Activated CD4-positive, alpha-beta memory T cell treated with anti-CD3 and anti-CD28 coated beads, Interleukin-2, amount 10 ng/mL, durations not matched to agents 7 days and 5 days (primary cell): ENCODE data around the gene GLT1D1. TPM values are rescaled to one million over a fixed set of nuclear protein-coding genes. Genes with fewer than 3 reads are reported as not detected.

ENCODE experiments used
- CTCF ChIA-PET: fragments of 350-600 bp; sonication (Branson Sonifier 250); formaldehyde crosslinking; loops from one replicate; lab custom pipeline; 2021; ENCODE audit warnings: antibody characterized with exemption, inconsistent platforms; lab: Charles Lee
- POLR2A ChIA-PET: fragments of 350-600 bp; sonication (Branson Sonifier 250); formaldehyde crosslinking; loops from one replicate; lab custom pipeline; 2021; ENCODE audit warnings: antibody characterized with exemption; lab: Charles Lee
- DNase-seq: peaks from one replicate; pipeline ENCODE4 v3.0.0-alpha.2; 2020
- H3K27ac Mint-ChIP-seq: one replicate; pipeline ENCODE4 v1.8.0; 2021; ENCODE audit warnings: mild to moderate bottlenecking, mixed read lengths
- H3K27me3 Mint-ChIP-seq: one replicate; pipeline ENCODE4 v1.8.0; 2021; ENCODE audit warnings: mixed read lengths
- H3K36me3 Mint-ChIP-seq: one replicate; pipeline ENCODE4 v1.8.0; 2021; ENCODE audit warnings: low read depth, mixed read lengths
- H3K4me1 Mint-ChIP-seq: one replicate; pipeline ENCODE4 v1.8.0; 2021; ENCODE audit warnings: mixed read lengths
- H3K4me3 Mint-ChIP-seq: one replicate; pipeline ENCODE4 v1.8.0; 2021; ENCODE audit warnings: mild to moderate bottlenecking, mixed read lengths
- H3K9me3 Mint-ChIP-seq: one replicate; pipeline ENCODE4 v1.8.0; 2021; ENCODE audit warnings: mixed read lengths
- total RNA-seq, 2 experiments: library from RNA; stranded (reverse); gene quantifications; one replicate each; pipeline ENCODE4 v1.2.3, GENCODE V29; 2021

GLT1D1 gene
- total RNA-seq, 2 experiments from 2014 or later: not detected

DNA sequence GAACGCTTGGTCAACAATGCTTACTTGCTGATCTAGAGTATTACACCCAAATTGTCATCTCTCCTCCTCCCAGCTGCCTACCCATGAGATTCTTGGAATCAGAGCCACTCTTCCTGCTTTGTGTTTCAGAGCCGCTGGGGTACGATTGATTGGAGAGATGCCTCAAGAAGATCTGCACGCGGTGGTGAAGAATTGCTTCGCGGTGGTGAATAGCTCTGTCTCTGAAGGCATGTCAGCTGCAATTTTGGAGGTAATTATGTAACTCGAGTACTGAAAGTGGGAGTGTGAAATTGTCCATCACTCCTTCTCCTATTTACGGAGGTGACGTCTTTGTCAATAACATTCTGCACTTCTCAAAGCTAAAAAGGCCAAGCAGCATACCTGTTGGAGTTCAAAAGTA, 93.9 kb downstream of the GLT1D1 start:
- Mint-ChIP-seq H3K9me3 (peaks cover 2% of the 10 kb centered on the region), H3K4me3 (no peak overlapping the region), H3K36me3 (no peaks in the 10 kb centered on the region), H3K27me3 (no peaks in the 10 kb centered on the region), H3K27ac (no peak overlapping the region), H3K4me1 (no peaks in the 10 kb centered on the region)
- no peak for DNase-seq
- ChIA-PET CTCF (no interaction called here), POLR2A (no interaction called here)

DNA sequence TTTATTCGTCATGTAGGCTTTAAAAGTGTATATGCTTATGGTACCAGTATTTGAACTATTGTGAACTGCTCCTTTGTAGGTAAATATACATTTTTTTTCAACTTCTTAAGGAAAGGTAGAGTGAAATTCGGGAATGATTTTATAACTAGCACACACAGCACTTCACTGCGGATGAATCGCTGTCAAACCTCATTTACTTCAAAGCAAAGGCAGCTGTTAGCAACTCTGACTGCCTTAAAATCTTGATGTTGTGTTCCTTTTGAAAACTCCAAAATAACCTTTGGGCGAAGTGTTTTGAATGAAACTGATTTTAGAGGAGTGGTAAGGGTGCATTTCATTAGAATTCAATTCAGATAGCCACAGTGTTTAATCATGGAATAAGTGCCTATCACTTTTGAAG, 95.8 kb downstream of the GLT1D1 start:
- POLR2A ChIA-PET: no interaction called here
- no peaks in the 10 kb centered on the region for H3K4me1 Mint-ChIP-seq
- no peak for DNase-seq
- H3K4me3 Mint-ChIP-seq: no peak overlapping the region
- H3K27ac Mint-ChIP-seq: no peak overlapping the region
- H3K27me3 Mint-ChIP-seq: no peaks in the 10 kb centered on the region
- H3K9me3 Mint-ChIP-seq: peaks cover 2% of the 10 kb centered on the region
- no peaks in the 10 kb centered on the region for H3K36me3 Mint-ChIP-seq
- CTCF ChIA-PET: interaction anchor here (1.5 kb wide), 1 partner anchor 20 kb away, joined by 3 read pairs; no protein-coding TSS in a partner anchor

DNA sequence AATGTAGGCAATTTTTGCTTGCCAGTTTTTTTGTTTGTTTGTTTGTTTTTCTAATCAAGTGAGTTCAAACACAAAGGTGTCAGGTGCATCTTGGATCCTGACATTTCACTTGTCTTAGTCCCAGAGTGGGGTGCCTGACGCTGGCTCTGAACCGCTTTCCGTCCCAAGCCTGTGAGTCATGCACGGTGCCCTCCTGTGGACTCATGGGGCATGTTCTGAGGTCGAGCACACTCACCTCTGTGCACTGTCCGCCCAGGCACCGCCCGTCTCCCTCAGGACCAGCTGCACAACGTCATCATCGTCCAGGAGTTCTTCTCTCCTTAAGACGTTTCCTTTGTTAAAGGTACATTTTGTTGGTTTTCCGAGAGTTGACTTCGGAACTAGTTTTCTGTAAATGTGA, 98.2 kb downstream of the GLT1D1 start:
- ChIA-PET POLR2A (no interaction called here), CTCF (no interaction called here)
- Mint-ChIP-seq H3K4me3 (no peak overlapping the region), H3K27me3 (no peaks in the 10 kb centered on the region), H3K4me1 (no peaks in the 10 kb centered on the region), H3K9me3 (peaks cover 2% of the 10 kb centered on the region), H3K36me3 (no peaks in the 10 kb centered on the region), H3K27ac (no peak overlapping the region)
- no peak for DNase-seq

DNA sequence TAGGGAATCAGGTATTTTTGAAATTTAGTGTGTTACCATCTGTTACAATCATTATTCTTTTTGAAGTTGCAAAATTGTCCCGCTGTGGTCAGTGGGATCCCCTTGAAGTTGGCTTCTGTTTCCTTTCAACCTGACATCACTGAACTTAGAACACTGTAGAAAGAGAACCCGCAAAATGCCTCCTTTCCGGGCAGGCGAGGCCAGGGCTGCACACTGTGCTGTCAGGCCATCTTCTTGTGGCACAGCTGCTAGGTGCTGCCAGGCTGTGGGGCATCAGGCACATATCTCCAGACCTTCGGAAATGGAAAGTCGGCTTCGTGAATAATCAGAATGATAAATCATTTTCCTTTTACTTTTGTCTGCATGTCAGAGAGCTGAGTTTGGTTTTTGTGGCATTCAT, 103.5 kb downstream of the GLT1D1 start:
- ChIA-PET POLR2A (no interaction called here), CTCF (no interaction called here)
- no peak for DNase-seq
- Mint-ChIP-seq H3K27me3 (no peaks in the 10 kb centered on the region), H3K9me3 (peaks cover 4% of the 10 kb centered on the region), H3K4me1 (no peaks in the 10 kb centered on the region), H3K36me3 (no peaks in the 10 kb centered on the region), H3K27ac (no peak overlapping the region), H3K4me3 (no peak overlapping the region)

DNA sequence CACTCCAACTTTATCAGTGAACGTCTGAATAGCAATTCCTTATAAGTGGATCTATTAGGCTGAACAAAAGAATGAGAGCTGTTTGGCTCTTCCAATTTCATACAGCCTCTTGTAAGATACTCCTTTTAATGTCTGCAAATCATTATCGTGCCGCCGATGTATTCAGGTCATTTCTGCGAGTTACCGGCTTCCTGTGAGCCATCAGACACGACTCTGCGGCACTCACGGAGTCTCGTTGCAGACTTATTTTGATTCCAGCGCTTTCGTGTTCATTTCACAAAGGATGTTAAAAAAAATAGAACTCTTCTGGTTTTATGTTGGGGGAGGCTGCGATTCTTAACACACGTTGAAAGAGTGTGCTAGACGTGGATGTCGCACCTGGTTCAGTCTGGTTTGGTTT, 106.6 kb downstream of the GLT1D1 start:
- DNase-seq: no peak
- Mint-ChIP-seq H3K36me3 (no peaks in the 10 kb centered on the region), H3K27me3 (no peaks in the 10 kb centered on the region), H3K4me3 (no peak overlapping the region), H3K27ac (no peak overlapping the region), H3K4me1 (no peaks in the 10 kb centered on the region), H3K9me3 (peaks cover 10% of the 10 kb centered on the region)
- ChIA-PET CTCF (no interaction called here), POLR2A (no interaction called here)

DNA sequence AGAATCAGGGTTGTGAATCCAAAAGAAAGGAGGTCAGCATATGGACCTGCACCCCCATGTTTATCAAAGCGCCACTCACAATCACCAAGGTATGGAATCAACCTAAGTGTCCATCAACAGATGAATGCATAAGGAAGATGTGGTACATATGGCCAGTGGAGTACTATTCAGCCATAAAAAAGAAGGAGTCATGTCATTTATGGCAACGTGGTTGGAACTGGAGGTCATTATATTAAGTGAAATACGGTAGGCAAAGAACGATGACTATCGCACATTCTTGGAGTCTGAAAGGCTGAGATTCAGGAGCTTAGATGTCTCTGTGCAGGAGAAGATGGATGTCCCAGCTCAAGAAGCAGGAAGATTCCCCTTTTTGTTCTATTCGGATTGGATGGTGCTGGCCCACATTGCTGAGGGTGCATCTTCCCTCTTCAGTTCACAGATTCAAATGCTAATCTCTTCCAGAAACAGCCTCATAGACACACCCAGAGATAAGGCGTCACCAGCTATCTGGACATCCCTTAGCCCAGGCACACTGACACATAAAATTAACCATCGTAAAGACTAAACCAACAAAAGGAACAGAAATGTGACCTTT, 108.1 kb downstream of the GLT1D1 start:
- Mint-ChIP-seq H3K4me1 (no peaks in the 10 kb centered on the region), H3K27me3 (no peaks in the 10 kb centered on the region), H3K9me3 (peaks cover 10% of the 10 kb centered on the region), H3K36me3 (no peaks in the 10 kb centered on the region), H3K4me3 (no peak overlapping the region), H3K27ac (no peak overlapping the region)
- POLR2A ChIA-PET: no interaction called here
- no peak for DNase-seq
- CTCF ChIA-PET: no interaction called here

DNA sequence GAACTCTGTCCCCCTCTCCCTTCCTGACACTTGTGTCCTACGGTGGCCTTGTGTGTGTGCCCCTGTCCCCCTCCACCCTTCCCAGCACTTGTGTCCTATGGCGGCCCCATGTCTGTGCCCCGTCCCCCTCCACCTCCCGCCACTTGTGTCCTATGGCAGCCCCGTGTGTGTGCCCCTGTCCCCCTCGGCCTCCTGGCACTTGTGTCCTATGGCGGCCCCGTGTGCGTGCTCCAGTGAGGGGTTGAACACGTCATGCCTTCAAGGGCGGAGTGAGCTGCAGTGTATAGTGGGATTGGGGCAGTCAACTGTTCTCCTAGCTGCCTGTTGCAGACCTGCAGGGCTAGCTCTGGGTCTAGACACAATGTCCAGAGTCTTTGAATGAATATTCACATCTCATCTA, 108.7 kb downstream of the GLT1D1 start:
- H3K27me3 Mint-ChIP-seq: no peaks in the 10 kb centered on the region
- CTCF ChIA-PET: no interaction called here
- no peak for DNase-seq
- no peaks in the 10 kb centered on the region for H3K4me1 Mint-ChIP-seq
- H3K9me3 Mint-ChIP-seq: peaks cover 10% of the 10 kb centered on the region
- POLR2A ChIA-PET: no interaction called here
- no peak overlapping the region for H3K4me3 Mint-ChIP-seq
- H3K36me3 Mint-ChIP-seq: no peaks in the 10 kb centered on the region
- H3K27ac Mint-ChIP-seq: no peak overlapping the region

DNA sequence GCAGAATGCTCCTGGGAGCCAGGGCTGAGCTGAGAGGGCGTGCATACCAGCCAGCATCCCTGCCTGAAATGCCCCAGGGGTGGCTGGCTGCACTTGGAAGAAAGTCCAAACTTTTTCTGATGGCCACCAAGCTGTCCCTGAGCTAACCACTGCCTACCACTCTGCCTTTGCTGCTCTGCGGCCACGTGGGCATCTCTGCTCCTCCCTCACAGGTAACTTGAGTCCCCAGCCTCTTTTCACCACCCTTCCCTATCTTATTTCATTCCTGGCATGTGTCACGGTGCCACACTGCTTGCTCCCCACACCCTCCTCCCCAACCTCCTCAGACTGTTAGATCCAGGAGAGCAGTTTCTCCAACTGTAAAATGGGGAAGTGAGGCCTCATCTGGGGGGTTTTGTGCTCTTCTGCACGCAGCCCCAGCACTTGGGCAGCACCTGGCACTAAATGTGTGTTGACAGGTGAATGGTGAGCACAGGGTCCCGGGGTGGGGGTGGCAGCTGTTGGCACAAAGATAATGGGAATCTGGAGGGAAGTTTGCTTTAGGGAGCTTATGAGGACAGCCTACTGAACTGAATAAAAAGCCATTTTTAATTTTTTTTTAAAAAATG, 113.0 kb downstream of the GLT1D1 start:
- Mint-ChIP-seq H3K4me3 (no peak overlapping the region), H3K36me3 (no peaks in the 10 kb centered on the region), H3K27ac (no peak overlapping the region), H3K27me3 (peaks cover 3% of the 10 kb centered on the region), H3K9me3 (peaks cover 9% of the 10 kb centered on the region), H3K4me1 (no peaks in the 10 kb centered on the region)
- ChIA-PET POLR2A (no interaction called here), CTCF (interaction anchor here (0.6 kb wide), 1 partner anchor 156 kb away, joined by 3 read pairs; no protein-coding TSS in a partner anchor)
- no peak for DNase-seq

DNA sequence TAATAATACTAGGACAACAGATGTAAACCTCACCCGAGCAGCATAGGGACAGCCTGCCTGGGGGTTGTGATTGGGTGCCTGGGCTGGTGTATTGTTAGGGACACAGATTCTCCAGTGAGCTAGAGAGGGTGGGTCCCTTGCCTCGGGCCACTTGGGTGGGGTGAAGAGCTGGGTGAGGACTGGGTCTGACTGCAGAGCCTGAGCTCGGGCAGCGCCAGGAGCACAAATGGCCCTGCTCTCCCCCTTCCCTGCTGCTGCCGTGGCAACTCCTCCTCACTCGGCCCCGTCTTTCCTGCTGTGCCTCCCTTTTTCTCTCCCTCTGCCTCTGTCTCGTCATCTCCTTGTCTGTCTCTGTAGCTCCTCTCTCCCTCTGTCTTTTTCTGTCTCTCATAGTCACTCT, 115.4 kb downstream of the GLT1D1 start:
- POLR2A ChIA-PET: no interaction called here
- Mint-ChIP-seq H3K4me3 (no peak overlapping the region), H3K9me3 (peaks cover 3% of the 10 kb centered on the region), H3K27me3 (peaks cover 3% of the 10 kb centered on the region), H3K36me3 (no peaks in the 10 kb centered on the region), H3K27ac (no peak overlapping the region), H3K4me1 (no peaks in the 10 kb centered on the region)
- no peak for DNase-seq
- CTCF ChIA-PET: interaction anchor here (1.3 kb wide), 1 partner anchor 19 kb away, joined by 3 read pairs; no protein-coding TSS in a partner anchor

DNA sequence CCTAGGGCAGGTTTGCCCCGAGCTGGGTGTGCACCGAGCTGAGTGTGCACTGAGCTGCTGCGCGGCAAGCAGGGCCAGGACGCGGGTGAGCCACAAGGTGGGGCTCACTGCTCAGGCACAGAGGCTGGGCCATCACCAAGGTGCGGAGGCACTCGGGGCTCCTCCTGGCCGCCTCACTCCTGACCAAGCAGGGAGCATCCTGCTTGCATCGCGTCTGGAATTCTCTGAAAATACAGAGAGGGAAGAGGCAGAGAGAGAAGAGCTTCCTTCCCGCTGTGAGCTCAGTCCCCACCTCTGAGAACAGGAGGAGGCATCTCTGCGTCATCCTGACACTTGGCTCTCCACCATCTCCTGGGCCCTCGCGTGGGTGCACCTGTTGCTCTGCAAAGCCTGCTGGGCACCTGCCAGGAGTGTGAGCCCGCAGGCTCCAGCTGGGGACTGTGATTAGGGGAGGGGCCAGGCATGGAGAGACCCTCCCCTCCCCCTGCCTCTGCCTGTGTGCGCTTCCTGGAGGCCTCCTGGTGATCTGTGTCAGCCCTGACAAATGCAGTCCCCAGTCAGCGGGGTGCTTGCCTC, 116.3 kb downstream of the GLT1D1 start:
- Mint-ChIP-seq H3K36me3 (no peaks in the 10 kb centered on the region), H3K4me1 (no peaks in the 10 kb centered on the region), H3K27ac (no peak overlapping the region), H3K9me3 (peaks cover 3% of the 10 kb centered on the region), H3K27me3 (peaks cover 3% of the 10 kb centered on the region), H3K4me3 (no peak overlapping the region)
- DNase-seq: peak; percentile 20
- ChIA-PET POLR2A (no interaction called here), CTCF (interaction anchor here (0.6 to 1.3 kb wide), 2 partner anchors 20 to 1521 kb away, joined by 3 to 9 read pairs; no protein-coding TSS in a partner anchor)

DNA sequence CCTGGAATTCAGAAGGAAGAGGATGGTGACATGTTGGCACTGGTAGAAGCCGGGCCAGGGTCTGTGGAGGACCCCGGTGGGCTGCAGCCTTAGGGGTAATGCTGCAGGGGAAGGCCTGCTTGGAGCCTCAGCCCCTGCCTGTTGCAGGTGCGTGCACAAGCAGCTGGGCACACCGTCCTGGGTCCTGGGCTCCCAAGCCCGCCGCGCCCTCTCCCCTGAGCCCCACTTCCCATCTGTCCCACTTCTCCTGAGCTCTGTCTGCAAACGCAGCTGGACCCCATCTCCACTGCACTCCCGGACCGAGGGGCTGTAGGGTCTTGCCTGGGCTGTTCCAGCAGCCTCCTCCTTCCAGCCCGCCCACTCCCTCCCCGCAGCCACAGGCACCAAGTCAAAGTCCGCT, 116.8 kb downstream of the GLT1D1 start:
- ChIA-PET CTCF (no interaction called here), POLR2A (no interaction called here)
- Mint-ChIP-seq H3K4me1 (no peaks in the 10 kb centered on the region), H3K27ac (no peak overlapping the region), H3K9me3 (no peaks in the 10 kb centered on the region), H3K4me3 (no peak overlapping the region), H3K27me3 (peaks cover 3% of the 10 kb centered on the region), H3K36me3 (no peaks in the 10 kb centered on the region)
- no peak for DNase-seq

DNA sequence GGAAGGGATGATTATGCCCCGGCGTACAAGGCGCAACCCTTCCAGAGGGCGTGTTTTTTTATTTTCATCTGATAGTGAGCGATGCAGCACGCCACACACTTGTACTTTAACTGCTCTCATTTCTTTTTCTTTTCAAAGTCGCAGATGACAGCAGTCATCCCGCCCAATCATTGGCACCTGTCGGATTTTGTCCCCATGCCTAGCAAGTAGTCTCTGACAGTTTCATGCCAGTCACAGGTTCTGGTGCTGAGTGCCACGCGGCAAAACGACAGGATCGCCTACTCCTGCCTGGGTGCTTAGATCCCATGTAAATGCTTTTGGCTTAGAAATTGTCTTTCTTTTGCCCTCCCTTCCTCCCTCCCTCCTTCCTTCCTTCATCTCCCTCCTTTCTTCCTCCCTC, 117.7 kb downstream of the GLT1D1 start:
- Mint-ChIP-seq H3K4me3 (no peak overlapping the region), H3K9me3 (no peaks in the 10 kb centered on the region), H3K27ac (no peak overlapping the region), H3K27me3 (peaks cover 3% of the 10 kb centered on the region), H3K4me1 (no peaks in the 10 kb centered on the region), H3K36me3 (no peaks in the 10 kb centered on the region)
- POLR2A ChIA-PET: no interaction called here
- DNase-seq: no peak
- CTCF ChIA-PET: no interaction called here

DNA sequence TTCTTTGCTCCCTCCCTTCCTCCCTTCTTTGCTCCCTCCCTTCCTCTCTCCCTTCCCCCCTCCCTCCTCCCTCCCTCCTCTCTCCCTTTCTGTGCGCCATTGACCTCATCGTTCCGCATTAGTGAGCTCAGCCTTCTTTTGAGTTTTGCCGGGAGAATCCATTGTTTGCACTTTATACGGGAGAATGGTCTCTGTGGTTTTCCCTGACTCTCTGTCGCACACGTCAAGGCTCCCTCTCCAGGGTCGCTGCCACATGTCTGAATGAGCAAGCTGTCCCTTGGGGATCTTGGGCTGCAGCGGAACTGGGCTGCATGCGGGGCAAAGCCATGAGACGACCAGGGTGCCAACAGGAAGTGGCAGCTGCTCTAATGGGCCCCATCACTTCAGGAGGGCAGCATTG, 118.5 kb downstream of the GLT1D1 start:
- ChIA-PET POLR2A (no interaction called here), CTCF (no interaction called here)
- no peak overlapping the region for H3K27ac Mint-ChIP-seq
- no peaks in the 10 kb centered on the region for H3K36me3 Mint-ChIP-seq
- H3K4me3 Mint-ChIP-seq: no peak overlapping the region
- H3K9me3 Mint-ChIP-seq: no peaks in the 10 kb centered on the region
- H3K4me1 Mint-ChIP-seq: no peaks in the 10 kb centered on the region
- H3K27me3 Mint-ChIP-seq: peaks cover 3% of the 10 kb centered on the region
- DNase-seq: no peak
